ENCODE data around the gene LACTBL1. TPM values are rescaled to one million over a fixed set of nuclear protein-coding genes. Genes with fewer than 3 reads are reported as not detected.

Gene LACTBL1
- total and polyA plus RNA-seq, 2 of the 4 experiments (the other 2 are of a cell fraction) = not detected

DNA sequence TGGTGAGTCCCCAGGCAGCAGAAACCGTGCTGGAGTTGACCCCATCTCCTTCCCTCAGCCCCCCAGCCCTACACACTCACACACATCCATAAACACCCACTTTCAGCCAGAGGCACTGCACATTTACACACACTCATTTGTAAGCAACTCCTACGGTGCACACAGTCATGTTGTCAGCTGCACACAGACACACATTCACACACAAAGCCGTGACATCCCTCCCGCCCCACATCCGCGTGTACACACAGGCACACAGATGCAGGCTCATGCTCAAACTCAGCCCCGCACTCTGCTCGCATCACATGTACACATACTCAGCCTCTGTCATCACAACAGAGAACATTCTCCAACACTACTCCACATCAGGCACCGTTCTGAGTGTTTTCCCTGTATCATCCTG lies 47.6 kb downstream of the LACTBL1 start:
- DNase-seq = peak; percentile 17
- H3K36me3 ChIP-seq (ENCODE audit: control insufficient read depth, insufficient read depth, low read length) = no peaks in the 10 kb centered on the region
- no peak overlapping the region for H3K23ac ChIP-seq (ENCODE audit: low read depth, low read length)
- H3K4me2 ChIP-seq (ENCODE audit: low read depth, low read length) = no peak overlapping the region
- H3K27ac ChIP-seq (ENCODE audit: insufficient read depth, low read length) = no peak overlapping the region
- H2BK15ac ChIP-seq (ENCODE audit: low read depth, low read length) = no peak overlapping the region
- H3K14ac ChIP-seq (replicated peaks; ENCODE audit: low read depth, low read length) = no peak overlapping the region; the same call in 1 of the 2 replicates
- no peak overlapping the region for H3K56ac ChIP-seq (ENCODE audit: extremely low read depth, insufficient read depth, low read length)
- TF ChIP-seq BHLHE40 (IDR thresholded peaks at IDR 0.05; ENCODE audit: low read depth, low read length) = no peak
- TF ChIP-seq, protein P1, sequence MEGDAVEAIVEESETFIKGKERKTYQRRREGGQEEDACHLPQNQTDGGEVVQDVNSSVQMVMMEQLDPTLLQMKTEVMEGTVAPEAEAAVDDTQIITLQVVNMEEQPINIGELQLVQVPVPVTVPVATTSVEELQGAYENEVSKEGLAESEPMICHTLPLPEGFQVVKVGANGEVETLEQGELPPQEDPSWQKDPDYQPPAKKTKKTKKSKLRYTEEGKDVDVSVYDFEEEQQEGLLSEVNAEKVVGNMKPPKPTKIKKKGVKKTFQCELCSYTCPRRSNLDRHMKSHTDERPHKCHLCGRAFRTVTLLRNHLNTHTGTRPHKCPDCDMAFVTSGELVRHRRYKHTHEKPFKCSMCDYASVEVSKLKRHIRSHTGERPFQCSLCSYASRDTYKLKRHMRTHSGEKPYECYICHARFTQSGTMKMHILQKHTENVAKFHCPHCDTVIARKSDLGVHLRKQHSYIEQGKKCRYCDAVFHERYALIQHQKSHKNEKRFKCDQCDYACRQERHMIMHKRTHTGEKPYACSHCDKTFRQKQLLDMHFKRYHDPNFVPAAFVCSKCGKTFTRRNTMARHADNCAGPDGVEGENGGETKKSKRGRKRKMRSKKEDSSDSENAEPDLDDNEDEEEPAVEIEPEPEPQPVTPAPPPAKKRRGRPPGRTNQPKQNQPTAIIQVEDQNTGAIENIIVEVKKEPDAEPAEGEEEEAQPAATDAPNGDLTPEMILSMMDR (conservative IDR thresholded peaks at IDR 0.05; ENCODE audit: low read depth, low read length) = no peak
- no peak for TF ChIP-seq FOS (IDR thresholded peaks at IDR 0.05; ENCODE audit: low read depth, low read length)
- H3K4me1 ChIP-seq (ENCODE audit: control insufficient read depth, insufficient read depth, low read length) = peaks cover 3% of the 10 kb centered on the region
- intact Hi-C loops (cut with micrococcal nuclease) (no loop called here), dilution Hi-C loops (cut with HindIII; ENCODE audit: low sequenced_read_pairs, unreplicated experiment) (no loop called here), in situ Hi-C loops (cut with MboI; ENCODE audit: low sequenced_read_pairs) (loop anchor here (25.0 kb wide), 1 partner anchor 488 kb away; no protein-coding TSS in a partner anchor)
- H2BK5ac ChIP-seq (ENCODE audit: low read depth, low read length, poor library complexity, severe bottlenecking) = no peak overlapping the region
- no peak overlapping the region for H2BK20ac ChIP-seq (ENCODE audit: low read depth, low read length)
- no peak overlapping the region for H2AK5ac ChIP-seq (ENCODE audit: low read depth, low read length)
- H4K5ac ChIP-seq (ENCODE audit: low read depth, low read length) = no peak overlapping the region
- peaks cover 25% of the 10 kb centered on the region for H3K27me3 ChIP-seq (ENCODE audit: control insufficient read depth, insufficient read depth, low read length)
- no TSS peak for BruUV-seq (replicated peaks)
- no peaks in the 10 kb centered on the region; the same call in 1 of the 2 replicates for H3K9me1 ChIP-seq (ENCODE audit: insufficient read depth, low read length)
- H4K8ac ChIP-seq (ENCODE audit: low read depth in 2 of 2, low read length in 2 of 2) = no peak overlapping the region
- WGBS, 2 experiments (ENCODE audit: extremely low coverage in 2 of 2, insufficient read length in 1 of 2) = 48% methylated on average over 7 of the region's 9 CpGs; no CpG with 5 or more reads in 1 of the 2 experiments
- peaks cover 6% of the 10 kb centered on the region; the same call in 1 of the 2 replicates for H3K9me3 ChIP-seq (ENCODE audit: control insufficient read depth, insufficient read depth, low read length)
- H3K4ac ChIP-seq (ENCODE audit: low read depth, low read length) = no peak overlapping the region
- no peak overlapping the region for H2AK9ac ChIP-seq (replicated peaks; ENCODE audit: low read depth, low read length, poor library complexity)
- CTCF ChIA-PET = no interaction called here
- H3K79me1 ChIP-seq (ENCODE audit: low read depth in 1 of 2, low read length in 2 of 2) = no peaks in the 10 kb centered on the region
- H3K9ac ChIP-seq (ENCODE audit: low read depth, low read length) = no peak overlapping the region
- H3K4me3 ChIP-seq (ENCODE audit: insufficient read depth, low read depth, low read length) = no peak overlapping the region
- no peak overlapping the region for H3K18ac ChIP-seq (ENCODE audit: low read depth, low read length)
- H4K91ac ChIP-seq (ENCODE audit: insufficient read depth, low read depth, low read length) = no peak overlapping the region
- POLR2A ChIA-PET (ENCODE audit: unreplicated experiment) = no interaction called here
- ATAC-seq (ENCODE audit: low read depth) = no peak; the same call in 1 of the 2 replicates
- no peaks in the 10 kb centered on the region for H4K20me1 ChIP-seq (ENCODE audit: insufficient read depth, low read length)
- no peak overlapping the region for H2BK120ac ChIP-seq (ENCODE audit: low read depth, low read length)
- H2AFZ ChIP-seq (replicated peaks; ENCODE audit: low read length, poor library complexity) = peak overlapping the region; percentile 72
